IMR-90 (cell line): ENCODE measurements around the gene NDUFS2. TPM values are rescaled to one million over a fixed set of nuclear protein-coding genes. Genes with fewer than 3 reads are reported as not detected.

Experiments used
- ATAC-seq: fragments of 200-7000 bp; cut with Tn5 transposase; 2 replicates; pipeline ENCODE4 v1.9.1; 2020; ENCODE audit warnings: low read depth, mild to moderate bottlenecking, moderate library complexity
- BruUV-seq: library from RNA; stranded (reverse); fragments of 400-500 nt; replicated peaks from 2 replicates; lab custom pipeline; 2021; lab: Mats Ljungman, UMichigan
- CTCF ChIA-PET: fragments of 300-600 bp; formaldehyde crosslinking; extraction: SDS; loops from one replicate; lab custom pipeline; 2021; ENCODE audit warnings: antibody characterized with exemption; lab: Yijun Ruan, JAX
- POLR2A ChIA-PET: fragments of 300-600 bp; sonication (Branson Sonifier 250); formaldehyde crosslinking; loops from one replicate; lab custom pipeline; 2022; ENCODE audit warnings: antibody characterized with exemption; ENCODE audit not compliant: unreplicated experiment; lab: Charles Lee
- DNase-seq: peaks from one replicate; pipeline ENCODE4 v3.0.0; 2013
- H2AFZ ChIP-seq: replicated peaks from 2 replicates; pipeline ENCODE3; 2013; ENCODE audit warnings: low read length, mild to moderate bottlenecking; ENCODE audit not compliant: poor library complexity
- H2AK5ac ChIP-seq: 2 replicates; pipeline ENCODE4 v1.6.1; 2013; ENCODE audit warnings: low read depth, low read length, inconsistent platforms
- H2AK9ac ChIP-seq: replicated peaks from 2 replicates; pipeline ENCODE3; 2013; ENCODE audit warnings: mild to moderate bottlenecking, low read depth, low read length, moderate library complexity; ENCODE audit not compliant: poor library complexity
- H2BK120ac ChIP-seq: 2 replicates; pipeline ENCODE4 v1.6.1; 2013; ENCODE audit warnings: low read depth, low read length, inconsistent platforms
- H2BK15ac ChIP-seq: 3 replicates; pipeline ENCODE4 v1.6.1; 2013; ENCODE audit warnings: low read depth, low read length, inconsistent platforms
- H2BK20ac ChIP-seq: 2 replicates; pipeline ENCODE4 v1.6.1; 2013; ENCODE audit warnings: low read depth, mild to moderate bottlenecking, inconsistent platforms, low read length, moderate library complexity
- H2BK5ac ChIP-seq: 2 replicates; pipeline ENCODE4 v1.6.1; 2013; ENCODE audit warnings: mild to moderate bottlenecking, low read depth, low read length, inconsistent platforms; ENCODE audit not compliant: poor library complexity, severe bottlenecking
- H3K14ac ChIP-seq: replicated peaks from 2 replicates; pipeline ENCODE4 v1.6.1; 2013; ENCODE audit warnings: low read depth, low read length, inconsistent platforms
- H3K18ac ChIP-seq: 2 replicates; pipeline ENCODE4 v1.6.1; 2013; ENCODE audit warnings: low read depth, low read length, control low read depth
- H3K23ac ChIP-seq: 2 replicates; pipeline ENCODE4 v1.6.1; 2013; ENCODE audit warnings: low read depth, low read length, inconsistent platforms
- H3K27ac ChIP-seq: 2 replicates; pipeline ENCODE4 v1.5.1; 2013; ENCODE audit warnings: mild to moderate bottlenecking, control low read depth, low read length; ENCODE audit not compliant: insufficient read depth
- H3K27me3 ChIP-seq: 2 replicates; pipeline ENCODE4 v1.6.1; 2013; ENCODE audit warnings: low read length; ENCODE audit not compliant: control insufficient read depth, insufficient read depth
- H3K36me3 ChIP-seq: 2 replicates; pipeline ENCODE4 v1.6.1; 2013; ENCODE audit warnings: low read length, mixed read lengths; ENCODE audit not compliant: control insufficient read depth, insufficient read depth
- H3K4ac ChIP-seq: 2 replicates; pipeline ENCODE4 v1.6.1; 2013; ENCODE audit warnings: low read depth, low read length, inconsistent platforms
- H3K4me1 ChIP-seq: 2 replicates; pipeline ENCODE4 v1.6.1; 2013; ENCODE audit warnings: low read length, mixed read lengths; ENCODE audit not compliant: control insufficient read depth, insufficient read depth
- H3K4me2 ChIP-seq: 2 replicates; pipeline ENCODE4 v1.6.1; 2013; ENCODE audit warnings: low read depth, mild to moderate bottlenecking, control low read depth, low read length, moderate library complexity
- H3K4me3 ChIP-seq: 2 replicates; pipeline ENCODE4 v1.5.1; 2013; ENCODE audit warnings: low read depth, mild to moderate bottlenecking, control low read depth, low read length, moderate library complexity; ENCODE audit not compliant: insufficient read depth
- H3K56ac ChIP-seq: 2 replicates; pipeline ENCODE4 v1.6.1; 2013; ENCODE audit warnings: low read length, inconsistent platforms; ENCODE audit not compliant: insufficient read depth; ENCODE audit errors: extremely low read depth
- H3K79me1 ChIP-seq, 2 experiments: 2 replicates each; pipeline ENCODE4 v1.6.1; 2013; ENCODE audit warnings: low read length in 2 of 2, inconsistent platforms in 1 of 2, low read depth in 1 of 2
- H3K9ac ChIP-seq: 2 replicates; pipeline ENCODE4 v1.6.1; 2013; ENCODE audit warnings: low read depth, low read length, control low read depth
- H3K9me1 ChIP-seq: 2 replicates; pipeline ENCODE4 v1.6.1; 2013; ENCODE audit warnings: low read length, inconsistent platforms; ENCODE audit not compliant: insufficient read depth
- H3K9me3 ChIP-seq: 2 replicates; pipeline ENCODE4 v1.6.1; 2013; ENCODE audit warnings: low read length; ENCODE audit not compliant: control insufficient read depth, insufficient read depth
- H4K20me1 ChIP-seq: 2 replicates; pipeline ENCODE4 v1.6.1; 2013; ENCODE audit warnings: low read length, inconsistent platforms; ENCODE audit not compliant: insufficient read depth
- H4K5ac ChIP-seq: 2 replicates; pipeline ENCODE4 v1.6.1; 2013; ENCODE audit warnings: mild to moderate bottlenecking, low read depth, low read length, control low read depth
- H4K8ac ChIP-seq, 2 experiments: 2 replicates each; pipeline ENCODE4 v1.6.1; 2013; ENCODE audit warnings: low read depth in 2 of 2, low read length in 2 of 2, control low read depth in 1 of 2, inconsistent platforms in 1 of 2
- H4K91ac ChIP-seq: 2 replicates; pipeline ENCODE4 v1.6.1; 2013; ENCODE audit warnings: low read depth, low read length, inconsistent platforms; ENCODE audit not compliant: insufficient read depth
- CEBPB ChIP-seq: IDR thresholded peaks from 2 replicates; pipeline ENCODE4 v1.6.1; 2012; ENCODE audit warnings: low read depth, low read length, improper control_type of control experiment
- CHD1 ChIP-seq: IDR thresholded peaks from 2 replicates; pipeline ENCODE4 v1.6.1; 2012; ENCODE audit warnings: low read depth, low read length, improper control_type of control experiment
- NFE2L2 ChIP-seq: fragments of 150-350 bp; IDR thresholded peaks from 2 replicates; pipeline ENCODE4 v1.6.1; 2016; ENCODE audit warnings: low read depth, mild to moderate bottlenecking, low read length
- RAD21 ChIP-seq: IDR thresholded peaks from 2 replicates; pipeline ENCODE4 v1.6.1; 2012; ENCODE audit warnings: low read length, improper control_type of control experiment
- RFX5 ChIP-seq: IDR thresholded peaks from 2 replicates; pipeline ENCODE4 v1.8.0; 2012; ENCODE audit warnings: low read depth, mild to moderate bottlenecking, low read length, moderate library complexity
- SMC3 ChIP-seq: fragments of 150-350 bp; IDR thresholded peaks from 2 replicates; pipeline ENCODE4 v1.6.1; 2016; ENCODE audit warnings: low read depth, mild to moderate bottlenecking, antibody characterized with exemption, low read length, moderate library complexity
- WGBS, 2 experiments: methylation state at CpG; one replicate each; pipeline versions ENCODE4 v1.1.5 to v1.1.7; 2013; ENCODE audit warnings: missing lambda C conversion rate in 2 of 2; ENCODE audit not compliant: insufficient read length in 1 of 2; ENCODE audit errors: extremely low coverage in 2 of 2; 5-methylcytosine and 5-hydroxymethylcytosine counted together
- dilution Hi-C: fragments of 300-500 bp; cut with HindIII; formaldehyde crosslinking; loops from one replicate; pipeline ENCODE4 v1.14.3; 2018; ENCODE audit warnings: low sequenced_read_pairs; ENCODE audit not compliant: unreplicated experiment
- in situ Hi-C: fragments of 300-500 bp; cut with MboI; formaldehyde crosslinking; loops from 3 replicates; pipeline ENCODE4 v1.14.3; 2019; ENCODE audit warnings: low sequenced_read_pairs, inconsistent platforms, mixed read lengths
- intact Hi-C: fragments of 100-400 bp; cut with micrococcal nuclease; formaldehyde crosslinking; loops from 2 replicates; pipeline ENCODE4 v1.10.0; 2022
- polyA plus RNA-seq, 3 experiments: library from polyadenylated mRNA; depleted of rRNA; stranded (reverse); fragments of >200 nt; gene quantifications; 2 replicates each; pipeline ENCODE4 v1.2.3, GENCODE V29; 2012; ENCODE audit warnings: low replicate concordance in 1 of 3
- total RNA-seq: library from RNA; depleted of rRNA; stranded (reverse); fragments of >200 nt; gene quantifications from 2 replicates; pipeline ENCODE4 v1.2.3, GENCODE V29; 2012

NDUFS2 gene
- total and polyA plus RNA-seq, 2 of the 4 experiments (the other 2 are of a cell fraction) = 85.5 to 101 TPM

GRCh38 chr1:161182214-161182613 lies 20.0 kb upstream of the NDUFS2 start:
- dilution Hi-C loops (no loop called here), intact Hi-C loops (no loop called here), in situ Hi-C loops (no loop called here)
- Histone ChIP-seq H4K5ac (no peak overlapping the region; the same call in 1 of the 2 replicates), H3K14ac (0 out of 2 replicates have a peak overlapping the region, but pooled peaks have one; percentile 0), H3K9me3 (no peaks in the 10 kb centered on the region), H2AFZ (peak overlapping the region; percentile 71), H3K56ac (no peak overlapping the region), H3K27me3 (no peaks in the 10 kb centered on the region), H3K4me1 (peaks cover 6% of the 10 kb centered on the region), H3K23ac (no peak overlapping the region), H3K36me3 (no peaks in the 10 kb centered on the region), H3K4ac (peak overlapping the region; percentile 16; the same call in 1 of the 2 replicates), H3K9me1 (0 out of 2 replicates have a peak, but pooled peaks cover 6% of the 10 kb centered on the region), H2BK15ac (no peak overlapping the region), H2BK120ac (no peak overlapping the region; the same call in 1 of the 2 replicates), H2BK5ac (no peak overlapping the region), H3K27ac (no peak overlapping the region), H4K8ac (peak overlapping the region in 1 of 2 experiments; percentile 11; a peak in 2 of 4 replicates), H4K20me1 (no peaks in the 10 kb centered on the region), H3K9ac (no peak overlapping the region), H4K91ac (no peak overlapping the region), H3K4me2 (no peak overlapping the region), H2AK9ac (peak overlapping the region; percentile 88), H2AK5ac (no peak overlapping the region), H3K4me3 (no peak overlapping the region), H3K18ac (no peak overlapping the region), H2BK20ac (no peak overlapping the region; the same call in 1 of the 2 replicates), H3K79me1 (peaks cover under 1 to 4% of the 10 kb centered on the region in 2 experiments; a peak in 2 of 4 replicates)
- ATAC-seq (no peak), DNase-seq (peak; percentile 60)
- WGBS, 2 experiments = 100% methylated on average over 1 of the region's 1 CpG; no CpG with 5 or more reads in 1 of the 2 experiments
- CTCF ChIA-PET = interaction anchor here (1.2 to 2.0 kb wide), 2 partner anchors 23 to 43 kb away, joined by 4 read pairs; partner anchors contain the start of gene TOMM40L
- TF ChIP-seq SMC3 (no peak), CEBPB (no peak), RAD21 (no peak), CHD1 (no peak), NFE2L2 (no peak), RFX5 (no peak)
- POLR2A ChIA-PET = no interaction called here
- no TSS peak for BruUV-seq
